DOHH2 (cell line): ENCODE data around the gene SPIRE2.

Source experiments
- H3F3A ChIP-seq: fragments of 200-600 bp; sonication (generic), shearing (Covaris generic); 2 replicates; pipeline ENCODE4 v1.6.0; 2016; ENCODE audit warnings: antibody characterized with exemption, mild to moderate bottlenecking; ENCODE audit not compliant: control insufficient read depth, insufficient read depth
- H3K27ac ChIP-seq: fragments of 200-600 bp; sonication (generic); 2 replicates; pipeline ENCODE4 v1.5.1; 2014; ENCODE audit warnings: low read depth, mild to moderate bottlenecking, low read length, moderate library complexity
- H3K27me3 ChIP-seq: fragments of 200-600 bp; sonication (generic); 2 replicates; pipeline ENCODE4 v1.6.1; 2014; ENCODE audit warnings: mild to moderate bottlenecking, low read length, mixed read lengths; ENCODE audit not compliant: control insufficient read depth
- H3K36me3 ChIP-seq: fragments of 200-600 bp; sonication (generic); 2 replicates; pipeline ENCODE4 v1.6.1; 2014; ENCODE audit warnings: mild to moderate bottlenecking, low read length, moderate library complexity, mixed read lengths; ENCODE audit not compliant: control insufficient read depth
- H3K4me1 ChIP-seq: fragments of 200-600 bp; sonication (generic); 2 replicates; pipeline ENCODE4 v1.6.1; 2014; ENCODE audit warnings: mild to moderate bottlenecking, low read length, mixed read lengths; ENCODE audit not compliant: control insufficient read depth
- H3K4me2 ChIP-seq: fragments of 200-600 bp; sonication (generic); 2 replicates; pipeline ENCODE4 v1.6.0; 2014; ENCODE audit warnings: mild to moderate bottlenecking, low read length, moderate library complexity
- H3K4me3 ChIP-seq: fragments of 200-600 bp; sonication (generic); 2 replicates; pipeline ENCODE4 v1.5.1; 2014; ENCODE audit warnings: mild to moderate bottlenecking, low read length, mixed read lengths
- H3K79me2 ChIP-seq: fragments of 200-600 bp; sonication (generic); 2 replicates; pipeline ENCODE4 v1.6.1; 2014; ENCODE audit warnings: mild to moderate bottlenecking, low read length, mixed read lengths; ENCODE audit not compliant: control insufficient read depth
- H3K9me2 ChIP-seq: fragments of 200-600 bp; sonication (generic); replicated peaks from 2 replicates; pipeline ENCODE4 v1.6.1; 2014; ENCODE audit warnings: mild to moderate bottlenecking, low read length, mixed read lengths; ENCODE audit not compliant: control insufficient read depth
- H3K9me3 ChIP-seq: fragments of 200-600 bp; sonication (generic); 2 replicates; pipeline ENCODE4 v1.6.1; 2014; ENCODE audit warnings: antibody characterized with exemption, low read length, mixed read lengths; ENCODE audit not compliant: control insufficient read depth, insufficient read depth
- H4K20me1 ChIP-seq: fragments of 200-600 bp; sonication (generic); 2 replicates; pipeline ENCODE4 v1.6.0; 2014; ENCODE audit warnings: low read depth, mild to moderate bottlenecking, antibody characterized with exemption, low read length, moderate library complexity; ENCODE audit not compliant: control insufficient read depth, insufficient read depth
- EZH2phosphoT487 ChIP-seq: fragments of 200-600 bp; sonication (generic); IDR thresholded peaks from 2 replicates; pipeline ENCODE4 v1.6.1; 2017; ENCODE audit warnings: borderline replicate concordance, mild to moderate bottlenecking, antibody characterized with exemption, low read length, moderate library complexity, mixed read lengths
- TF ChIP-seq, protein P1 (sequence below): fragments of 200-600 bp; sonication (generic); IDR thresholded peaks from one replicate; pipeline ENCODE4 v1.5.1; 2014; ENCODE audit warnings: antibody characterized with exemption, mild to moderate bottlenecking, low read depth, low read length; ENCODE audit not compliant: poor library complexity, severe bottlenecking

SPIRE2 gene

GRCh38 chr16:89920723-89921122 lies 92.4 kb downstream of the SPIRE2 start:
- peaks cover 61% of the 10 kb centered on the region for H3K4me1 ChIP-seq
- H4K20me1 ChIP-seq = no peaks in the 10 kb centered on the region; the same call in 1 of the 2 replicates
- H3K27ac ChIP-seq = peak overlapping the region; percentile 86
- no peaks in the 10 kb centered on the region for H3K9me3 ChIP-seq
- peaks cover 20% of the 10 kb centered on the region for H3K36me3 ChIP-seq
- H3K9me2 ChIP-seq = no peaks in the 10 kb centered on the region
- no peak for TF ChIP-seq EZH2phosphoT487
- TF ChIP-seq, protein P1, sequence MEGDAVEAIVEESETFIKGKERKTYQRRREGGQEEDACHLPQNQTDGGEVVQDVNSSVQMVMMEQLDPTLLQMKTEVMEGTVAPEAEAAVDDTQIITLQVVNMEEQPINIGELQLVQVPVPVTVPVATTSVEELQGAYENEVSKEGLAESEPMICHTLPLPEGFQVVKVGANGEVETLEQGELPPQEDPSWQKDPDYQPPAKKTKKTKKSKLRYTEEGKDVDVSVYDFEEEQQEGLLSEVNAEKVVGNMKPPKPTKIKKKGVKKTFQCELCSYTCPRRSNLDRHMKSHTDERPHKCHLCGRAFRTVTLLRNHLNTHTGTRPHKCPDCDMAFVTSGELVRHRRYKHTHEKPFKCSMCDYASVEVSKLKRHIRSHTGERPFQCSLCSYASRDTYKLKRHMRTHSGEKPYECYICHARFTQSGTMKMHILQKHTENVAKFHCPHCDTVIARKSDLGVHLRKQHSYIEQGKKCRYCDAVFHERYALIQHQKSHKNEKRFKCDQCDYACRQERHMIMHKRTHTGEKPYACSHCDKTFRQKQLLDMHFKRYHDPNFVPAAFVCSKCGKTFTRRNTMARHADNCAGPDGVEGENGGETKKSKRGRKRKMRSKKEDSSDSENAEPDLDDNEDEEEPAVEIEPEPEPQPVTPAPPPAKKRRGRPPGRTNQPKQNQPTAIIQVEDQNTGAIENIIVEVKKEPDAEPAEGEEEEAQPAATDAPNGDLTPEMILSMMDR = no peak
- H3K4me2 ChIP-seq = peak overlapping the region; percentile 84
- peaks cover 22% of the 10 kb centered on the region for H3F3A ChIP-seq
- H3K79me2 ChIP-seq = peaks cover 36% of the 10 kb centered on the region
- peak overlapping the region; percentile 90 for H3K4me3 ChIP-seq
- H3K27me3 ChIP-seq = no peaks in the 10 kb centered on the region
